ENCODE data around the gene SUSD3. TPM values are rescaled to one million over a fixed set of nuclear protein-coding genes. Genes with fewer than 3 reads are reported as not detected.
"Not testable (repeated sequence)": the region's sequence is repeated elsewhere in the genome, so short reads cannot be mapped to it uniquely, and the experiment has no call there.

SUSD3 gene
- total RNA-seq, 2 experiments from 2014 or later, result 33.9 to 35.6 TPM

DNA sequence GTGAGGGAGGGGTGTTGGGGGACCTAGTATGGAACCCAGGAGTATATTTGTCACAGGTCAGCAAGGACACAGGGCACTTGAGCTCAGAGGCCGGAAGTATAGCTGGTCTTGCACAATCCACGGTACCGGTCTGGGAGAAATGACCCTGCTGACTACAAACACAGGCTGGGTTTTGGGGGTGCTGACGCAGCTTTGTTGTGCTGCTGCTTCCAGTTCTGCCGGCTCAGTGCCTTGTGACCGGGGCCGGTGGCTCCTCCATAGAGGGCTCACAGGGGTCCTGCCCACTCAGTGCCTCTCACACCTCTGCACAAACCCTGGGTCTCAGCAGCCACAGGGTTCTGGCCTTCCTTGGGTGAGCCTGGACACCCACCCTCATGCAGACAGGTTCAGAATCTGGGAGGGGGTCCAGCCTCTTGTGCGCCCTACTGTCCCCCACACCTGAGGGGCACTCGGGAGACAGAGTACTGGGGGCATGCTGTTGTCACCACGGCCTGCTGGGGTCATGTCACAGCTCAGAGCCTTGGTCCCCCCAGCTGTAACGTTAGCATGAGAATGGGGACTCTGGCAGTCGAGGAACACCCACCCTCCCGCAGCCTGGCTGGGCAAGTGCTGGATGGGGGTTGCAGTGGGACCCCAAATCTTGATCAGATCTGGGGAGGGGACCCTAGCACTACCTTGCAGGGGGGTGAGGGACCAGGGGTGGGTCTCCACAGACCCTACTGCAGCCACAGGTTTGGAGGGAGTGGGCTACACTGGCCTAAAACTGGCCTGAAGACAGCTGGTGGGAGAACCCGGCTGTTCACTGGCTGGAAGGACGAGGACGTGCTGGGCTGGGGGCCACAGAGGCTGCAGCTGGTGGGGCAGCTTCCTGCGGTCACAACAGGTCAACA lies 57.8 kb downstream of the SUSD3 start:
- ChIA-PET POLR2A (interaction anchor here (0.7 kb wide), 1 partner anchor 18 kb away, joined by 4 read pairs; the partner anchor contains the start of gene NINJ1), CTCF (no interaction called here)
- H3K9me3 Mint-ChIP-seq, result no peaks in the 10 kb centered on the region
- H3K4me1 Mint-ChIP-seq (ENCODE audit: low read depth), result peaks cover 25% of the 10 kb centered on the region
- H3K4me1 ChIP-seq (ENCODE audit: insufficient read depth, low read length), result peaks cover 53% of the 10 kb centered on the region
- peaks cover 28% of the 10 kb centered on the region for H3K36me3 ChIP-seq (ENCODE audit: insufficient read depth, low read length)
- H3K27ac ChIP-seq (ENCODE audit: low read depth in 1 of 2, low read length in 2 of 2), result no peak overlapping the region
- TF ChIP-seq, protein P1, sequence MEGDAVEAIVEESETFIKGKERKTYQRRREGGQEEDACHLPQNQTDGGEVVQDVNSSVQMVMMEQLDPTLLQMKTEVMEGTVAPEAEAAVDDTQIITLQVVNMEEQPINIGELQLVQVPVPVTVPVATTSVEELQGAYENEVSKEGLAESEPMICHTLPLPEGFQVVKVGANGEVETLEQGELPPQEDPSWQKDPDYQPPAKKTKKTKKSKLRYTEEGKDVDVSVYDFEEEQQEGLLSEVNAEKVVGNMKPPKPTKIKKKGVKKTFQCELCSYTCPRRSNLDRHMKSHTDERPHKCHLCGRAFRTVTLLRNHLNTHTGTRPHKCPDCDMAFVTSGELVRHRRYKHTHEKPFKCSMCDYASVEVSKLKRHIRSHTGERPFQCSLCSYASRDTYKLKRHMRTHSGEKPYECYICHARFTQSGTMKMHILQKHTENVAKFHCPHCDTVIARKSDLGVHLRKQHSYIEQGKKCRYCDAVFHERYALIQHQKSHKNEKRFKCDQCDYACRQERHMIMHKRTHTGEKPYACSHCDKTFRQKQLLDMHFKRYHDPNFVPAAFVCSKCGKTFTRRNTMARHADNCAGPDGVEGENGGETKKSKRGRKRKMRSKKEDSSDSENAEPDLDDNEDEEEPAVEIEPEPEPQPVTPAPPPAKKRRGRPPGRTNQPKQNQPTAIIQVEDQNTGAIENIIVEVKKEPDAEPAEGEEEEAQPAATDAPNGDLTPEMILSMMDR (IDR thresholded peaks at IDR 0.05), result no peak
- DNase-seq (peak in 4 of 14 experiments; percentile 1 to 78 (median 44)), ATAC-seq (ENCODE audit: poor library complexity) (no peak)
- no peaks in the 10 kb centered on the region for H3K27me3 Mint-ChIP-seq
- peaks cover 22% of the 10 kb centered on the region for H3K36me3 Mint-ChIP-seq (ENCODE audit: low read depth)
- H3K27ac Mint-ChIP-seq, result no peak overlapping the region
- H3K9me3 ChIP-seq (ENCODE audit: control insufficient read depth in 1 of 2, insufficient read depth in 1 of 2, low read length in 2 of 2), result no peaks in the 10 kb centered on the region
- no peak overlapping the region for H3K4me3 Mint-ChIP-seq
- intact Hi-C loops (cut with DNase I, micrococcal nuclease), result no loop called here
- H3K4me3 ChIP-seq (ENCODE audit: low read length), result no peak overlapping the region
- H3K27me3 ChIP-seq (ENCODE audit: control insufficient read depth in 1 of 2, insufficient read depth in 2 of 2, low read length in 2 of 2), result no peaks in the 10 kb centered on the region

DNA sequence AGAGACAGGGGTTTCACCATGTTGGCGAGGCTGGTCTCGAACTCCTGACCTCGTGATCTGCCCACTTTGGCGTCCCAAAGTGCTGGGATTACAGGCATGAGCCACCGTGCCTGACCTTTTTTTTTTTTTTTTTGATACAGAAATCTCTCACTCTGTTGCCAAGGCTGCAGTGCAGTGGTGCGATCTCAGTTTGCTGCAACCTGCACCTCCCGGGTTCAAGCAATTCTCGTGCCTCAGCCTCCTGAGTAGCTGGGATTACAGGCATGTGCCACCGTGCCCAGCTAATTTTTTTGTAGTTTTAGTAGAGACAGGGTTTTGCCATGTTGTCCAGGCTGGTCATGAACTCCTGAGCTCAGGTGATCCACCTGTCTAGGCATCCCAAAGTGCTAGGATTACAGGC lies 59.0 kb downstream of the SUSD3 start:
- H3K9me3 Mint-ChIP-seq; DNase-seq; H3K9me3 ChIP-seq (ENCODE audit: control insufficient read depth in 1 of 2, insufficient read depth in 1 of 2, low read length in 2 of 2); H3K4me3 Mint-ChIP-seq; H3K27me3 ChIP-seq (ENCODE audit: control insufficient read depth in 1 of 2, insufficient read depth in 2 of 2, low read length in 2 of 2); H3K27ac ChIP-seq (ENCODE audit: low read depth in 1 of 2, low read length in 2 of 2); ATAC-seq (ENCODE audit: poor library complexity); H3K4me3 ChIP-seq (ENCODE audit: low read length); intact Hi-C loops (cut with DNase I, micrococcal nuclease); H3K27me3 Mint-ChIP-seq; CTCF ChIA-PET: not testable (repeated sequence)
- Histone ChIP-seq H3K4me1 (ENCODE audit: insufficient read depth, low read length) (peaks cover 42% of the 10 kb centered on the region), H3K36me3 (ENCODE audit: insufficient read depth, low read length) (peaks cover 23% of the 10 kb centered on the region)
- Mint-ChIP-seq H3K4me1 (ENCODE audit: low read depth) (peaks cover 25% of the 10 kb centered on the region), H3K36me3 (ENCODE audit: low read depth) (peaks cover 34% of the 10 kb centered on the region), H3K27ac (peak overlapping the region; percentile 16)
- POLR2A ChIA-PET, result interaction anchor here (0.6 to 1.3 kb wide), 2 partner anchors 17 to 79 kb away, joined by 3 to 4 read pairs; partner anchors contain the start of gene NINJ1

GRCh38 chr9:93117924-93118862 lies 59.7 kb downstream of the SUSD3 start:
- H3K4me1 ChIP-seq (ENCODE audit: insufficient read depth, low read length), result peaks cover 38% of the 10 kb centered on the region
- no peaks in the 10 kb centered on the region for H3K9me3 ChIP-seq (ENCODE audit: control insufficient read depth in 1 of 2, insufficient read depth in 1 of 2, low read length in 2 of 2)
- ATAC-seq (ENCODE audit: poor library complexity) (no peak), DNase-seq (no peak)
- Mint-ChIP-seq H3K4me3 (no peak overlapping the region), H3K4me1 (ENCODE audit: low read depth) (peaks cover 25% of the 10 kb centered on the region), H3K9me3 (no peaks in the 10 kb centered on the region), H3K27ac (peak overlapping the region; percentile 16), H3K36me3 (ENCODE audit: low read depth) (peaks cover 39% of the 10 kb centered on the region), H3K27me3 (no peaks in the 10 kb centered on the region)
- intact Hi-C loops (cut with DNase I, micrococcal nuclease), result no loop called here
- H3K27ac ChIP-seq (ENCODE audit: low read depth in 1 of 2, low read length in 2 of 2), result no peak overlapping the region
- ChIA-PET POLR2A (interaction anchor here (1.3 kb wide), 1 partner anchor 16 kb away, joined by 4 read pairs; the partner anchor contains the start of gene NINJ1), CTCF (interaction anchor here (0.8 to 3.0 kb wide), 2 partner anchors 9 to 11 kb away, joined by 3 to 13 read pairs; no protein-coding TSS in a partner anchor)
- H3K36me3 ChIP-seq (ENCODE audit: insufficient read depth, low read length), result peaks cover 17% of the 10 kb centered on the region
- TF ChIP-seq, protein P1 (IDR thresholded peaks at IDR 0.05), result no peak
- H3K27me3 ChIP-seq (ENCODE audit: control insufficient read depth in 1 of 2, insufficient read depth in 2 of 2, low read length in 2 of 2), result no peaks in the 10 kb centered on the region
- H3K4me3 ChIP-seq (ENCODE audit: low read length), result no peak overlapping the region

Data from CD4-positive, alpha-beta T cell (primary cell).